Superior temporal gyrus (tissue), 1 donor: ENCODE results near the gene LSS.
A peak's percentile ranks its signal among the peaks of the same experiment; 100 is the strongest.

Experiments
- DNase-seq: peaks from one replicate; pipeline ENCODE4 v3.0.0-alpha.2; 2016; ENCODE audit errors: extremely low spot score

The LSS gene

GRCh38 chr21:46228345-46229051 lies at the start of gene LSS:
TSS of gene LSS (minus strand) at chr21:46228774. CDS start at chr21:46228745, 29 bp downstream.
- peak; percentile 93 for DNase-seq

GRCh38 chr21:46274797-46275390 lies 46.3 kb upstream of the LSS start:
- no peak for DNase-seq

GRCh38 chr21:46273341-46273740 lies 44.8 kb upstream of the LSS start:
- DNase-seq: no peak

- no peak for DNase-seq
Measured at GRCh38 chr21:46269466-46269865, 40.9 kb upstream of the LSS start.

- no peak for DNase-seq
Measured at GRCh38 chr21:46268371-46268770, 39.8 kb upstream of the LSS start.

- no peak for DNase-seq
Measured at GRCh38 chr21:46266946-46267345, 38.4 kb upstream of the LSS start.

- DNase-seq: no peak
Measured at GRCh38 chr21:46265736-46266525, 37.4 kb upstream of the LSS start.

GRCh38 chr21:46264690-46265144 lies 36.1 kb upstream of the LSS start:
- DNase-seq: no peak

GRCh38 chr21:46264046-46264689 lies 35.6 kb upstream of the LSS start:
- no peak for DNase-seq

GRCh38 chr21:46256501-46256994 lies 28.0 kb upstream of the LSS start:
- no peak for DNase-seq

GRCh38 chr21:46255758-46256337 lies 27.3 kb upstream of the LSS start:
- DNase-seq: no peak

- DNase-seq: no peak
Measured at GRCh38 chr21:46255166-46255565, 26.6 kb upstream of the LSS start.

- DNase-seq: no peak
Measured at GRCh38 chr21:46254208-46254975, 25.8 kb upstream of the LSS start.

GRCh38 chr21:46253610-46254124 lies 25.1 kb upstream of the LSS start:
- DNase-seq: no peak

GRCh38 chr21:46252840-46253239 lies 24.3 kb upstream of the LSS start:
- DNase-seq: no peak

- no peak for DNase-seq
Measured at GRCh38 chr21:46250146-46250725, 21.7 kb upstream of the LSS start.

- no peak for DNase-seq
Measured at GRCh38 chr21:46248827-46249226, 20.3 kb upstream of the LSS start.

- DNase-seq: no peak
Measured at GRCh38 chr21:46248422-46248782, 19.8 kb upstream of the LSS start.

- no peak for DNase-seq
Measured at GRCh38 chr21:46247699-46248421, 19.3 kb upstream of the LSS start.

GRCh38 chr21:46246345-46246744 lies 17.8 kb upstream of the LSS start:
- no peak for DNase-seq
